Activated CD4-positive, CD25-positive, alpha-beta regulatory T cell treated with anti-CD3 and anti-CD28 coated beads, Interleukin-2, amount 50 U/mL, for 72 hours (primary cell): ENCODE results near the gene GRHL1.

Experiments used
- DNase-seq: peaks from one replicate; pipeline ENCODE4 v3.0.0; 2021

Gene GRHL1

GRCh38 chr2:10043906-10044601, 92.6 kb downstream of the GRHL1 start:
- DNase-seq: peak; percentile 89

- no peak for DNase-seq
Observed at GRCh38 chr2:10045561-10046355, 94.3 kb downstream of the GRHL1 start.

GRCh38 chr2:10046931-10047330, 95.4 kb downstream of the GRHL1 start:
- DNase-seq: no peak

DNA sequence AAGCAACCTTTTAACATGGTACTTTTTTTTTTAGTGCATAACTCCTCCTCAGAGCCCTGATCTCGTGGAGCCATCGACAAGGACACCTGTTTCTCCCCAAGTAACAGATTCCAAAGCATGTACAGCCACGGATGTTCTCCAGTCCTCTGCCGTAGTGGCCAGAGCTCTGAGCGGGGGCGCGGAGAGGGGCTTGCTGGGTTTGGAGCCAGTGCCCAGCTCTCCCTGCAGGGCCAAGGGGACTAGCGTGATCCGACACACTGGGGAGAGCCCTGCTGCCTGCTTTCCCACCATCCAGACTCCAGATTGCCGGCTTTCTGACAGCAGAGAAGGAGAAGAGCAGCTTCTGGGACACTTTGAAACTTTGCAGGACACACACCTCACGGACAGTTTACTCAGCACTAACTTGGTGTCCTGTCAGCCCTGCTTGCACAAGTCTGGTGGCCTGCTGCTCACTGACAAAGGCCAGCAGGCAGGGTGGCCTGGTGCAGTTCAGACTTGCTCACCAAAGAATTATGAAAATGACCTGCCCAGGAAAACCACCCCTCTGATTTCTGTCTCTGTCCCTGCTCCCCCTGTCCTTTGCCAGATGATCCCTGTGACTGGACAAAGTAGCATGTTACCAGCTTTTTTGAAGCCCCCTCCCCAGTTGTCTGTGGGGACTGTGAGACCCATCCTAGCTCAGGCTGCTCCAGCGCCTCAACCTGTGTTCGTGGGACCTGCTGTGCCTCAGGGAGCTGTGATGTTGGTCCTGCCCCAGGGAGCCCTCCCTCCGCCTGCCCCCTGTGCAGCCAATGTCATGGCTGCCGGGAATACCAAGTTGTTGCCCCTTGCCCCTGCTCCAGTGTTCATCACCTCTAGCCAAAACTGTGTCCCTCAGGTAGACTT, 96.4 kb downstream of the GRHL1 start:
- DNase-seq: no peak

DNA sequence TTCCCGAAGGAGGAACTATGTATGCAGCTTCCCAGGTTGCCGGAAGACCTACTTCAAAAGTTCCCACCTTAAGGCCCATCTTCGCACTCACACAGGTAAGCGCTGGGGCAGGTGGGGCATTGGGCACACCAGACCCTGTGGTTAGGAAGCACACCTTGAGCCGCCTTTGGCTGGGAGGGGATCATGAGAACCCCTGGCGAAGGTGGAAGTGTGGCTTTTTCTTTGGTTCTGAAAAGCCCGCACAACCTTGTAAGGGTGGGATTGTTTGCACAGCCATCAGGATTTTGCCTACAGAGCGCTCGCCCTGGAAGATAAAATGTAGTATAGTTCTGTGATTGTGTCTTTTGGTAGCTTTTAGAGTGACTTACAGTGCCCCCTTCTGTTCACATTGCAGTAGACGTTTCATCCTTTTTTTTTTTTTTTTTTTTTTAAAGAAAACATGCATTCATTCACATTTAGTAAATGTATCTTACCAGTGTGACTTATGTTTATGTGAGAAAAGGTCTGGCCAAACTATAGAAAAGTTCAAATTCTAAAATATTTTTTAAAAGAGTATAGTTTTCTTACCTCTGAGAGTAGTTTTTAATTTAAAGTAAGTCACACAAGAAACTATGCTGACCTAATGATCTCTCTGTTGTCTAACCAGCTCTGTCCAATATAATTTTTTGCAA, 97.1 kb downstream of the GRHL1 start:
- DNase-seq: no peak
